DMS 273 treated with DMSO at 0.1 percent for 48 hours (cell line): ENCODE results near the gene RAB43.

Experiments used
- DNase-seq: peaks from one replicate; lab custom pipeline; 2025; lab: John Stamatoyannopoulos, UW

Gene RAB43

DNA sequence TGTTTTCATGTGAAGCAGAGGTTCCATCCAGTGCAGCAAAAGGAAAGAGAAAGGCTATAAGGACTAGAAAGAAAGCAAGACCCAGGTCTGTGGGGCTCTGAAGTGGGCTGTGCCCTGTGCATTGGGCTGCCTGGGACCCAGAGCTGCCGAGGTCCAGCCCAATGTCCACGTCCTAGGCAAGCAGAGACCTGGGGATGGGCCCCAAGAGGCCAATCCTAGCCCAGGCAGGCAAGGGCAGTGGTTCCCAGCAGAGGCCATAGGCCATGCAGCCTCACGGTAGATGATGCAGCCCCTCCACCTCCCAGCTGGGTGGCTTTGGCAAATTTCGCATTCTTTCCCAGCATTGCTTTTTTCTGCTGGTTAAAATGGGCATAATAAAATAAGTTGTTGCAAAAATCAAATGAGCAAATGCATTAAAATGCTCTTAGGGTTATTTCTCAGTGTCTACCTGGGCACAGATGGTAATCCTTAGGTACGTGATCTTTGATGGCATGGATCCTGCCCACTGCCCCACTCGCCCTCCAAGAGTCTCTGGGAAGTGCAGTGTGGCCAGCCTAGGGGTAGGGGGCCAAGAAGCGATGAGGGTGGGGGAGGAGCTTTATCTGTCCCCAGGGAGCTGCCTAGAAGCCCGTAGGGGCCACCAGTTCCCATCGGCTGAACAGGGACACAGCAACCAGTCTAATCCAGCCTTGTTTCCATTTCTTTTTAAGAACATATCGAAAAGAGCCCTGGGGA is 83.3 kb downstream of the RAB43 start:
- no peak for DNase-seq
